Stimulated activated CD4-positive, alpha-beta T cell treated with anti-CD3 and anti-CD28 coated beads, Interleukin-15, amount 100 ng/mL, for 1 hour (primary cell): ENCODE data around the gene ASB11.
A peak's percentile ranks its signal among the peaks of the same experiment; 100 is the strongest.

Experiments used
- DNase-seq, 2 donors: peaks; one replicate each; pipeline ENCODE4 v3.0.0-alpha.2; 2020; ENCODE audit warnings: low read depth in 1 of 2, low spot score in 1 of 2

The ASB11 gene, protein sequence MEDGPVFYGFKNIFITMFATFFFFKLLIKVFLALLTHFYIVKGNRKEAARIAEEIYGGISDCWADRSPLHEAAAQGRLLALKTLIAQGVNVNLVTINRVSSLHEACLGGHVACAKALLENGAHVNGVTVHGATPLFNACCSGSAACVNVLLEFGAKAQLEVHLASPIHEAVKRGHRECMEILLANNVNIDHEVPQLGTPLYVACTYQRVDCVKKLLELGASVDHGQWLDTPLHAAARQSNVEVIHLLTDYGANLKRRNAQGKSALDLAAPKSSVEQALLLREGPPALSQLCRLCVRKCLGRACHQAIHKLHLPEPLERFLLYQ

DNA sequence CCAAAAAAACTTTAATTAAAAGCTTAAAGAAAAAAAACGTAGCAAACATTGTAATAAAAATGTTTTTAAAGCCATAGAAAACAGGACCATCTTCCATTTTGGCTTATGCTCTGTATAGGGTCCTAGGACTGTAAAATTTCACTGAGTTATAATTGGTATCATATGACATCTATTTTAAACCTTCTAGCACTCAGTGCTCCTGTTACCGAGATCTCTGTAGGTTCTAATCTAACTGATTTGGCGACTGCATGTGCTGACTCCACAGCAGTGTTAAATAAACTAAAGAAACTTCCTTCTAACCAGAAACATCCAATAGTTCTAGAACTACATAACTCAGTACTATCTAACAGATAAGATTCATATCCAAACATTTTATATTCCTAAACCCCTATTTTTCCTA, at the start of gene ASB11:
Gene ASB11, minus strand, starts transcription at position 132 of the 400 bp plus-strand sequence. Its CDS starts 35 bp downstream, at position 97.
- DNase-seq, result no peak

DNA sequence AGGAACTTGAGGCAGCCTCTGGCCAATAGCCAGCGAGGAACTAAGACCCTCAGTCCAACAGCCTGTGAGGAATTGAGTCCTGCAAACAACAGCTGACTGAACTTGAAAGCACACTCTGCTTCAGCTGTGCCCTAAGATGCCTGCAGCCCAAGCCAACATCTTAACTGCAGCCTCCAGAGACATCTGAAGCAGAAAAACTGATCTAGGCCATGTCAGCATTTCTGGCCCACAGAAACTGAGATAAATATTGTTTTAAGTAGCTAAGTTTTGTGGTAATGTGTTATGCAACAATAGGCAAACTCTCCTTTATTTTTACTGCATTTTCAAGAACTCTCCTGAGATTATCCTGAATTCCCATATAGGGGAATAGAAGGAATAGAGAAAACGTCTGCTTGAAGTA, 44.3 kb upstream of the ASB11 start:
- DNase-seq, result no peak

DNA sequence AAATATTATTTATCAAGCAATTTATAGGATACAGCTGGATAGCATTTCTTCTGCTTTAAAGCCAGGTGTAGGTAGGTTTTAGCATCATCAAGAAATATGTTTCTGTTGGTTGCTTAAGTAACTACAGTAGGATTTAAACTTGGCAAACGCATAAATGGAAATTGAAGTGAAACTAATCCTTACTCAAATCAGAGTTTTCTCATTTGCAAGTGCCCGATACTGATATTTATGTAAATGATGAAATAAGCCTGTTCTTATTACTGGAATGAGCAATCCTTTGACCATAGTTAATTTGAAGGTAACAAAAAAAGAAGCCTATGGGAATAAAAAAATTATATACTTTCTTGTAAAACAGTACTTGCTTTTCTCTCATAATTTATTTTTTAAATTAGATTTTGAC, 43.1 kb upstream of the ASB11 start:
- no peak for DNase-seq

DNA sequence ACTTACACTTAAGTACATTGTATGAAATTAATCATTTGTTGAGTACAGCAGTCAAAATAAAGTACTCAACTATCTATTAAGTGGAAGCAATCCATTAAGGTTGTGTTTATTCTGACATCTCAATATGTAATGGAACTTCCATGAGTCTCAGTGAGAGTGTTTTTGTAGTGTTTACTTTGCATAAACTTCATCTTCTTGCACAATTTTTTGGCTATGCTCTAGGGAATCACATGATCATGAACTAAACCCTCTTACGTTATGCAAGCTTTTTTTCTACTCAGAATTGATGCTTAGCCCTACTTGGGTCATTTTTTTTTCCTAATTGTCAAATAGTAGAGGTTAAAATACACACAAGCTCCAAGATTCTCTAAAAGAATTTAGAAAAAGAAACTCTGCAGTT, 41.0 kb upstream of the ASB11 start:
- no peak for DNase-seq

DNA sequence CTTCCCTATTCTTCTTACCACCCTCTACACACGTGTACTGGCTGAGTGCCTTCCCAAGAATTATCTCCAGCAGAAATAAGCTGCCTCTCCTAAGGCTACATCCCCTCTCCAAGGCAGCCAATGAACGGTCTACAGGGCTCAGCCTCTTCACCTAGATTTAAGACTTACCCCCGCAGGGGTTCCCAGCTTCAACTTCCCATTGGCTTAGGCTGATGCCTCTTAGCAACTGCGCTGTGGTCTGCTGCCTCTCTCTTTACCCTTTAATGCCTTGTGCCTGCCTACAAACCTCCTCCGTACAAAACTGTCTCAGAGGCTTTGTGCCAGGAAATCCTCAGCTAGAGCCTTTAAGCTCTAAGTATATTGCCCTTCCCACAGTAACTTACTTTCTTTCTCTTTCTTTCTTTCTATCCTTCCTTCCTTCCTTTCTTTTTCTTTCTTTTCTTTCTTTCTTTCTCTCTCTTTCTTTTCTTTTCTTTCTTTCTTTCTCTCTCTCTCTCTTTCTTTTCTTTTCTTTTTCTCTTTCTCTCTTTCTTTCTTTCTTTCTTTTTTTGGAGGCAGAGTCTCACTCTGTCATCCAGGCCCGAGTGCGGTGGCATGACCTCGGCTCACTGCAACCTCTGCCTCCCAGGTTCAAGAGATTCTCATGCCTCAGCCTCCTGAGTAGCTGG, 35.0 kb upstream of the ASB11 start:
- DNase-seq, result no peak

DNA sequence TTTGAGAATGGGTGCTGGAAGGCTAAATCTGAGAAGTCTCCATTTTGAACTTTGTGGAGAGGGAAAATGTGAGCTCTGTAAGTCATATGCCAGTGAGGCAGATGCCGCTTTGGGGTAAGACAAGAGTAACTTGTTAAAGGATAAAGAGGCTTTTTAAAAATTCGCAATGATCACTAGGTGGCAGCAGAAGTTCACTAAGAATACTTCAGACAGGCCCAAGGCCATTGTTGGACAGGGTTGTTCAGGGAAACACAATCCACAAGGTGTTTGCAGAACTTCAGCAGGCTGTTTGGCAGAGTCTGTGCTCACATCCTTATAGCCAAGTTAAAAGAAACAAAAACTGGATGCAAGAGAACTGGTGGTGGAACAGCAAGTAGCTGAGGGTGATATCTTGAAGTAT, 33.6 kb upstream of the ASB11 start:
- no peak for DNase-seq

DNA sequence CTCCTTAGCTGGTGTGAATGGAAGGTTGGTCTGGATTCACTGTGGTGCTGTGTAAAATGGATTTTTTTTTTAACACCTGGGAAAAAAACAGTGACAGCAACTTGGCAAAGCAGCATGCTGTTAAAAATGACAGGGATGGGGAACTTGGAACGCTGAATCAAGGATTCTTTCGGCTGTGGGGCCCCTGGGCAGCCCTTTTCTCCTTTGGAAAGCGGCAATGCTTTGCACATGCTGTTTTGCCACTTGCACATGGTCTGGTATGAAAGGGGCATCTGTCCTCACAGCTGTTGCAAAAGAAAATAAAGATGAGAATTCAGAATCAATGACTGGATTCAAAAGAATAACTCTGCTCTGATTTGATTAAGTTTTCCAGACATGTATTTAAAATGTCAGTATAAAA, 30.5 kb upstream of the ASB11 start:
- no peak for DNase-seq

DNA sequence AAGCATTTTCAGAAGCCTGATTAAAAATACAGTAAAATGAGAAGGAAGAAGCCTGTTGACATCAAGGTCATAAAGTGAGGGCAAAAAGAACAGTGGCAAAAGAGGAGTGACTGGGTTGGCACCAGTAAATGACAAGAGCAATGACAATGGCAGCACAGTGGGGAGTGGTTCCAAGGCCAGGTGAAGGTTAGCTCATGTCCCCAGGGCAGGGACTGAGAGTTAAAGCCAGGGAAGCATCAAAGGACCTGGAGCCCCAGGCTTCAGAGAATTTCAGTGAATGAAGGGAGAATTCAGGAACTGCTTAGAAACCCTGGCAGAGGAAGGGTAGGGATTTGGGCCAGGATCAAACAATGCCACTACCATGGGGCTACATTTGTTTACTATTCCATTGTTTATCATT, 28.7 kb upstream of the ASB11 start:
- no peak for DNase-seq

DNA sequence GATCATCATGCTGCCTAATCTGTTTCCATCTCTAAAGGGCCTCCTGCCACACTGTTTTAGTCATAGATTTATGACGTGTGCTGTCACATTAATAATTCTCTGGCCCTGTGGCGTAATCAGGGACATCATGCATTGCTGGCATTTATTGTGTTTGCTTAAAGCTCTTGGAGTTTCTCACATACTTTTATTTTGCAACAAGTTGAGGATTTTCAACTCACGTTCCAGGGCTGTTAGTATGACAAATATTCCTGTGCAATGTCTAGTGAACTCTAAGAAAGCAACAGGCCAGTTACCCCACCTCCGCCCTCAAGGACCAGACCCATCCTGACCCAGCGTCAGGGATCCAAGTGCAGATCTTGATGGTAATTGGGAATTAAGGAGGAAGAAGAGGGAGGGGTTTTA, 27.6 kb upstream of the ASB11 start:
- no peak for DNase-seq

DNA sequence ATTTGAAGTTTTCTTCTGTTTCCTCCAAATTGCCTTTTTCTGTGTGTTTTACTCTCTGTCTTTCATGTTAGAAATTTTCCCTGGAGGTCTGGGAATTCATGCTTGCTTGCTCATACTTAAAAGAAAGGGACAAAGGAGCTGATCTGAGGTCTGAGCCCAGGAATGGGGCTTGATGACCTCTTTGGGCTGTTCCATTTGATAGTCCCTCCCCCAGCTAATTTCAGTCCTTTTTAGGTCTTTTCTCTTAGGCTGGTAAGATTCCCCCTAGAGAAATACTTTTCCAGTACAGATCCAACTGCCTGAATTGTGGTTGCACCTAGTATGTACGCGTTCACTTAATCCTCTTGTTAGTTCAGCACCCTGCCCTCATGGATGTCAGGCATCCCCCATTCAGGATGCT, 25.4 kb upstream of the ASB11 start:
- DNase-seq, result no peak

DNA sequence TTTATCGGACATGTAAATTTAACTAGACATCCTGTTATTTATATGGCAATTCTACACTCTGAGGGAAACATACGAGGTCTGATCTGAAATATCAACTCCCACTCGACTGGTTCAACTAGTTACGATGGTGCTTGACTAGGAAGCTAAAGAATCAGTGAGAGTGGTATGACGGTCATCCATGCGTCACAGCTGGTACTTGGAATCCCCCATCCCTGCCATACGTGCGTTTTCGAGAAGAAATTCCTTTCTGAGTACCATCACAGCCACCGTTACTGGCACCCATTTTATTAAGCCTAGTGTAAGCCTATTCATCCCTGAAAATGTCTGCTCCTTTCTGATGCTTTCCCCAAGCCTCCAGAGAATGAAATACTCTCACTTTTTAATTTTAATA, 20.6 kb upstream of the ASB11 start:
- no peak for DNase-seq

DNA sequence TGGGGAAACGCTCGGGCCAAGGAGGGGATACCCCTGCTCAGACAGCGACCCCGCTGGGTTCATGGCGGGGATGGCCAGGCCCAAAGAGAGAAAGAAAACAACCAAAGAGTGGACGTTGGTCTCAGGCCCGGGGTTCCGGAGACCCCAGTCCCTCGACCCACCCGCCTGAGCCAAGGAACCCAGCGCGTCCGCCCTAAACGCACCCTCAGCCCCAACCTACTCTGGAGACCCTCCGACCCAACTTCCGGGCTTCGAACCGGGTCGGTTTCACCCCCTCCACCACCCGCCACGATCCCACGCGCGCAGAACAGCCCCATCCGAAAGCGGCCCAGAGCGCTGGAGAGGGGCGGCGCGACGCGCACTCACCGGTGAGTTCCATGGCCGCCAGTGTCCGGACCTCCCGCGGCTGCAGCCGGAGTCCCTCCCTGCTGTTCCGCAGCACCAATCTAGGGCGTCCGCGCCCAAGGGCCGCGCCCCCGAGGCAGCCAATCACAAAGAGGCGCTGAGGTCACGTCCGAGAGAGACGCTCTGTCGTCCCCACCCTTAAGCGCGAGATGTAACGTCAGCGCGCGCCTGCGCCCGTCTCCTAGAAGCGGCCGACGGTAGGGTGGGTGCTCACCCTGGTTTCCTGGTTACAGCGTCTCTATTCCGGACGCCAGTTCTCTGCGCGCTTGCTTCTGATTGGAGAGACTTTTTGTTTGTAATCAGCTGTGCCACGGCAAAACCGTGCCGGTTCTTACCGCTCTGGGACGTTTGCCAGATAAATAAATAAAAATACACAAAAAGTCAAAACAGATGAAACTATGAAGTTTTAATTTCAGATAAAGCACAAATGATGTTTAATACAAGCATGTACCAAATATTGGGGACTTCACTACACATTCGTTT, 19.9 kb upstream of the ASB11 start, which contains the start of gene PIGA:
Gene PIGA, minus strand, starts transcription at position 389 of the 888 bp plus-strand sequence. CDS start 3,593 bp downstream, outside the sequence.
- peak; percentile 72 to 76 for DNase-seq

DNA sequence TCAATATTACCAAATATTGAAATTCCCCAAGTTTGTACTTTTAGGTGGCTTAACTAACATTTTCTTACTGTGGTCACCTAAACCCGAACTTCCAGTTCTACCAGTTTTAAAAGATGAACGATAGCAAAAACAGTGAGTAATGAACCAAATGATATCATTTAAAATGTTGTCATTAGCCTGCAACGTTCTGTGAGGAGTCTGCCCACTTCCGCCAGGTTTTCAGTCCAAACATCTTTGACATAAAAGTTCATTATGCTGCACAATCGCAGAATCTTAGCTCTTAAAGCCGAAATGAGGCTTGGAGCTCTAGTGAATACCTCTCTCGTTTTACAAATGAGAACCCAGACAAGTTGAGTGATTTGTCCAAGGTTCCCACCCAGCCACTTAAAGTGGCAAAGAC, 19.1 kb upstream of the ASB11 start:
- DNase-seq, result no peak

DNA sequence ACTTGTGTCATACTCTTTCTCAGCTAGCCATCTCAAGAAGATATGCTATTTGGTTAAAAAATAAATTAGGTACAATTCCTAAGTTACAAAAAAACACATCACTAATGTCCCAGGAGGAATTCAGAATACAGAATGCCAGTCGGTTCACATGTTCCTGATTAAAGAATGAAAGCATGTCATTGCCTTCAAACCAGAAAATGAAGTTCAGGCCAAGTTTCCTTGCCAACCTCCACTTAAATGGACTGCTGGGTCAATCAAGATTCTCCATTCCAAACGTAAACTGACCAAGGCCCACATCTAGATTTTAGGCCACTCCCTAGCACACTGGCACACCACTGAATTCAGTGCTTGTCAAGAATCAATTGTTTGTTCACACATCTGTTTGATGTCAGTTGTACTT, 13.4 kb upstream of the ASB11 start:
- no peak for DNase-seq

DNA sequence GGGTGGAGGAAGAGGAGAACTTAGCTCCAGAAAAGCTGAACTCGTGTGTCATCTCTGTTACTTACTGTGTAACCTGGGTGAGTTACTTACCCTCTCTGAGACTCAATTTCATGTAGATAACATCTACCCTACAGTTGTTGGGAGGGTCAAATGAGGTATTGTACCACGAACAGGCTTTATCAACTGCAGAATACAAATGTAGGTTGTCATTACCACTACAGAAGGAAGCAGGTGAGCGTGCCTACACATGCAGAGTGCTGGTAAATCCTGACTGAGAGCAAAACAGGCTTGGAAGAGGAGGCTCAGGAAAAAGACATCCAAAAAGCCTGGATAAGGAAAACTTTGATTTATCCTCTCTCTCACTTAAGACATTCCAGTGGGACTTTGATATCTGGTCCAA, 12.7 kb upstream of the ASB11 start:
- no peak for DNase-seq

DNA sequence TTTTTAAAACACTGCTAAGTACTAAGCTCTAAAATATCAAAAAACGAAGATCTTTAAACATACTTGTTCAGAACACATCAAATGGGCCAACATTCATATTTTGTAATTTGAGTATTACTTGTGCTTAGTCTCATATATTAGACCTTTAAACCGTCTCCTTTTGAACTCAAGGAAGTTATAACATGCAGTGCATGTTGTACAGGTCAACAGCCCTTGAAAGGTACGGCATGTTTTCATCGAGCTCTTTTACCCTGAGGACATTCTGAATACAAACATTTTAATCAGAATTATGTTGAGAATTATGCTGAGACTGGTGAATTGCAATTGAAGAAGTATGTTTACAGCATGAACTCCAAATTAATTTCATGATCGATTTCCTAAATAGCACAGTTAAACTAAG, 7.0 kb upstream of the ASB11 start:
- no peak for DNase-seq

DNA sequence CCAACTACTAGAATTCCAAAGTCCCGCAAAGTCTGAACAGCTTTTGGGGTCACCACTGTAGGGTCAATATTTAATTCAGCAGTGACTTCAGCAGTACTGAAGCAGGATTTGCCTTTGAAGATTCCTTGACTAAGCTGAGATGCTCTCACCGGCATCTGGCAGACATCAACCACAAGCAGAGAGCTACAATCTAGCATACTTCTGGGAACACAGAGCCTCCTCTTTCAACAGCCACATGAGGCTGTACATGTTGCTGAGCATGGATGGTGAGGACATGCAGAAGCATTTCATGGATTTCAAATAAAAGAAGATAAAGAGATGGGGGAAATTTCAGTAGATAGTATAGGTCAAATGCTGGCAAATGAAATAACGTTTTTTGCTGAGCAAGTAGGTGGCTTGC, 6.6 kb upstream of the ASB11 start:
- no peak for DNase-seq

DNA sequence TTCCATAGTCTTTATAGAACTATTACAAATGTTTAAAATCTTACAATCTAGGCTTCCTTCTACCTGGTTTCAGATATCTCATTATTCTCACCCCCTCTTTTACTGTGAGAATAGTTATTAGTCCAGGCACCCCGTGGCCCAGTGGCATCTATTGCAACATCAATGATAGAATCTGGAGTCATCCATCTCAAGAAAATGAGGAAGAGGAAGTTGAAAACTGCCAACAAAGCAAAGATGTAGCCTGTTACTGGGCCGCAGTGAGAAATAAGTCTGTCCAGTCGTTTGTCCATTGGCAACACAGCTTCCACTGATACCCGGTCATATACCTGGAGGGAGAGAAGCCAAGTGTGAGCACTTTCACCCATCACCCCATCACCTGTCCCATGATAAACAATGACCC, 6.0 kb upstream of the ASB11 start:
- DNase-seq, result no peak

DNA sequence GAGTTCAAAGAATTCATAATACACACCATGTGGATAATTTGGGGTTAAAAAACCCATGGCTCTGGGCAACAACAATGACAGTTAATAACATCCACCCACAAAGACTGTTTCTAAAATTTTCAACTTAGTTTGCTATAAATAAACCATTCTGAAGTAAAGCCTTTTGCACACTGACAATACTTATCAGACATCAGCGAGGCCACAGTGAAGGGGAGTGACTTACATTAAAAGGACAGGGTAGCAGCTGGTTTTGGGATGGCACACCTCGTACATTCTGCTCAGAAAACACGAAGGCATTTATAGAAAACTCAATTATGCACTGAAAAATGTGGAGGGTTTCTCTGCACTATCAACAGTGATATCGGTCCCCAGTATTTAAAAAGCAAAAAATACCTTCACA, 4.9 kb upstream of the ASB11 start:
- DNase-seq, result no peak

DNA sequence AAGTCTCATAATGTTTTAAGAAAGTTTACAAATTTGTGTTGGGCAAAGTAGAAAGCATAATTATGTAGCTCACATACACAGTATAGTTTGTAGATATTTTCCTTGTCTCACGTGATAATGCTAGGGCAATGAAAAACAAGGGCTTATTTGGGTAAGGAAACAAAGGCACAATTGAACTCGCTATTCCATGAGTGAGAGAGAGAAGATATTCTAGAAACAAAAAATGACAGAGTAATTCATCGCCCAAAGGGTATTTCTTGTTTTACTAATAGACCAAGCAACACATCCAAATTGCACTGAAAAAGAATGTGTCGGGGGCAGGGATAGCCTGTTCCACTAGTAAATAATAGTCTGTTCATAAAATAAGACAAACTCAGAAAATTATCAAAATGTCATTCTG, 3.6 kb upstream of the ASB11 start:
- no peak for DNase-seq

DNA sequence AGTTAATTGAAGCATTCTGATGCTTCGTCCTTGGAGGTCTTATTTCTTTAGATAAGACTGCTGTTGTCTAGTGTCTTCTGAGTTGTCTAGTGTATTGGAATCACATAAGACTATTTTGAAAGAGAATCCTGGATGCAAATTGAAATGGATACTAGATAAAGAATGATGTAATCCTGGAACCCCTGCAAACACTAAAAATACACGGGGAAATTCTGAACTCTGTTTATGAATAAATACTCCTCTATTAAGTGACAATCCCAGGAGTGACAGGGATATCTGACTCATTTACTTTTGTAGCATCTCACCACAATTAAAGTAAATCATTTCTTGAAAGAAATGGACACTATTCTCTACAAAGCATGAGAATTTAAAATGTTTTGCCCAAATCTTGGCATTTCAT, 968 bp downstream of the ASB11 start:
- DNase-seq, result no peak

DNA sequence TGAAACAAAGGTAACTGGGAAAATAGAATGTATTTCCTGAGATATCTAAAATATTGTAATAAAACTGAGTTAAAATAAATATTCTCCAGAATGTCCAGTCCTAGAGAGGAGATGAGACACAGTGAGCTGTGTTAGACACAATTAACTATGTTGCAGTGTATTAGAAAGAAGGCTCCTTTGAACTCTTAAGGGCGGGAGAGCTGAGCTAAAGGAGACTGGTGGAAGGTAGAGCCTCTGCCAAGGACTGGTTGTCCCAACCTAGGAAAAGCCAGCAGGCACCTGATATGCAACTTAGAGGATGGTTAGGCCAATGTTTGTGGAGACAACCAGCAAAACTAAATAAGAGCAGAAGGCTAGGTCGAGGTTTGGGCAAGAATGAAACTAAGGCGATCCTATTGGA, 4.3 kb downstream of the ASB11 start:
- no peak for DNase-seq
